ENCODE data around the gene CALML3.

DNA sequence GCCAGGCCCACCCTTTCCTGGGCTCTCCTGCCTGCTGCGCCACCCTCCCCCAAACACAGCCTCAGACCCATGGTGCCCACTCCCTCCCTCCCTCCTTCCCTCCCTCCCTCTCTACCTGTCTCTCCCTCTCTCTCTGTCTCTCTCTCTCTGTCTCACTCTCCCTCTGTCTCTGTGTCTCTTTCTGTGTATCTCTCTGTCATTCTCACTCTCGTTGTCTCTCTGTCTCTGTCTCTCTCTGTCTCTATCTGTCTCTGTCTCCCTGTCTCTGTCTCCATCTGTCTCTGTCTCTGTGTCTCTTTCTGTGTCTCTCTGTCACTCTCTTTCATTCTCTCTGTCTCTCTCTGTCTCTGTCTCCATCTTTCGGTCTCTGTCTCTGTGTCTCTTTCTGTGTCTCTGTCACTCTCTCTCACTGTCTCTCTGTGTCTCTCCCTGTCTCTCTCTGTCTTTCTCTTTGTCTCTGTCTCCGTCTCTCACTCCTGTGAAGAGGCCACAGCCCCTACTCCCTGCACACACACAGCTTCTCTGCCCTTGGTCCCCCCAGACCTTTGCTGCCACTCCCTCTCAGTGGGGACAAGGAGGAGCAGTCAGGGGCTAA lies 51.5 kb downstream of the CALML3 start:
- TF ChIP-seq, protein P1, sequence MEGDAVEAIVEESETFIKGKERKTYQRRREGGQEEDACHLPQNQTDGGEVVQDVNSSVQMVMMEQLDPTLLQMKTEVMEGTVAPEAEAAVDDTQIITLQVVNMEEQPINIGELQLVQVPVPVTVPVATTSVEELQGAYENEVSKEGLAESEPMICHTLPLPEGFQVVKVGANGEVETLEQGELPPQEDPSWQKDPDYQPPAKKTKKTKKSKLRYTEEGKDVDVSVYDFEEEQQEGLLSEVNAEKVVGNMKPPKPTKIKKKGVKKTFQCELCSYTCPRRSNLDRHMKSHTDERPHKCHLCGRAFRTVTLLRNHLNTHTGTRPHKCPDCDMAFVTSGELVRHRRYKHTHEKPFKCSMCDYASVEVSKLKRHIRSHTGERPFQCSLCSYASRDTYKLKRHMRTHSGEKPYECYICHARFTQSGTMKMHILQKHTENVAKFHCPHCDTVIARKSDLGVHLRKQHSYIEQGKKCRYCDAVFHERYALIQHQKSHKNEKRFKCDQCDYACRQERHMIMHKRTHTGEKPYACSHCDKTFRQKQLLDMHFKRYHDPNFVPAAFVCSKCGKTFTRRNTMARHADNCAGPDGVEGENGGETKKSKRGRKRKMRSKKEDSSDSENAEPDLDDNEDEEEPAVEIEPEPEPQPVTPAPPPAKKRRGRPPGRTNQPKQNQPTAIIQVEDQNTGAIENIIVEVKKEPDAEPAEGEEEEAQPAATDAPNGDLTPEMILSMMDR (conservative IDR thresholded peaks at IDR 0.05) = no peak
- TF ChIP-seq ZFX (IDR thresholded peaks at IDR 0.05) = no peak
